Measurements from ENCODE around the gene IL11.

Gene IL11

GRCh38 chr19:55321466-55322137 lies 48.7 kb downstream of the IL11 start:
- no peak for ATAC-seq

DNA sequence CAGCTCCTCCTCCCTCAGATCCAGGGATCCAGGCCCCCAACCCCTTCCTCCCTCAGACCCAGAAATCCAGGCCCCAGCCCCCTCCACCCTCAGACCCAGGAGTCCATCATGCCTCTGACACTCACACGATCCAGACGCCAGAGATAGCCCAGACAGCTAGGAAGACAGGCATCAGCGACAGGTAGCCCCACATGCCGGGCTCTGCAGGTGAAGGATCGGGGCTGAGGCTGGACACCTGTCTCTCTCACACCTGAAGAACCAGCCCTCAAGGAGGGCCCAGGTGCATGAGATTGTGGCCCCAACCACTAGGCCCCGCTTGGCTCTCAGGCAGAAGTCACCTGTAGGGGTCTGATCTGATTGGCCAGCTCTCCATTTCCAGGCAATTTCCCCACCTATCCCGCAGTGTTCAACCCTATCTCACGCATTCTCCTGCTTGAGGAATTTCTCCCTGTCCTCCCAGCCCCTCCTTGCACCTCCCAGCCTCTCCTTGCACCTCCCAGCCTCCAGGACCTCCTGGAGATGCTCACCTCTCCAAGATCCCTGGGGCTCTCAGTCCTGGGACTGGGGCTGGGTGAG lies 49.3 kb downstream of the IL11 start:
- ATAC-seq, result no peak

DNA sequence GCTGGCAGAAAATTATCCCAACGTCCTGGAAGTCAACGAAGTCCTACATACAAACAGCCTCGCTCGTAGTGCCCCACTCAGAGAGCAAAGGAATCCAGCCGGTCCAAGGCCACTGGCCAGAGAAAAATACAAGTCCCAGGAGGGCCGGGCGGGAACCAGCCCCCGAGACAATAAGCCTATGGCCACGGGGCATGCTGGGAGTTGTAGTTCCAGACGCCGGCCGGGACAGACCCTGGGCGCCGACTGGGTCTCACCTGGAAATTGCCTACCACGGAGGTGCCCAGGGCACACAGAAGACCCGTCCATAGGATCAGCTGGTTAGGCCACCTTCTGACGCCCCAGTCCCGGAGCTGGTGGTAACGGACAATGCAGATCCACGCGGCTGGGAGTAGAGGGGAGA lies 50.5 kb downstream of the IL11 start:
- no peak for ATAC-seq

DNA sequence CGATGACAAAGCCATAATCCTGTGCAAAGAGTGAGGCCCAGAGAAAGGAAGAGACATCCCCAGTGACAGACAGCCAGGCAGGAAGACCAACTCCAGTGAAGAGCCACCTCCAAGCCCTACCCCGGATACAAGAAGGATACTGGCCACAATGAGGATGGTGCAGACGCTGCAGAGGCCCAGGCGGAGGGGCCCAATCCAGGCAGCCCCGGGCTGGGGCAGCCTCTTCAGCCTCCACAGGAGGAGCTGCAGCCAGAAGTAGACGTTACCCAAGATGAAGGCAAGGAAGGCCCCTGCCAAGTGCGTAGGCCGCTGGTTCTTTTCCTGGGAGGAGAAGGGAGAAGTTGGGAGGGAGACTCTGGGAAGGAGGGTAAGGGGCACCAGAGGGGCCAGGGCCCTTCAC lies 53.6 kb downstream of the IL11 start:
- no peak for ATAC-seq

GRCh38 chr19:55315956-55316525 lies 54.2 kb downstream of the IL11 start:
- no peak for ATAC-seq

- ATAC-seq, result no peak
Observed at GRCh38 chr19:55314396-55314795, 55.9 kb downstream of the IL11 start.

All from activated CD4-positive, CD25-positive, alpha-beta regulatory T cell treated with anti-CD3 and anti-CD28 coated beads, Interleukin-2, amount 50 U/mL, for 24 hours (primary cell).